NCI-H146 treated with DMSO at 0.1 percent for 48 hours (cell line): ENCODE data around the gene ARL13A.
"Not testable (repeated sequence)": the region's sequence is repeated elsewhere in the genome, so short reads cannot be mapped to it uniquely, and the experiment has no call there.

ENCODE experiments used
- DNase-seq: peaks from one replicate; lab custom pipeline; 2025; ENCODE audit not compliant: unreplicated experiment; lab: John Stamatoyannopoulos, UW

The ARL13A gene

GRCh38 chrX:100969408-100969807 lies at the start of gene ARL13A:
ARL13A (plus strand) TSS chrX:100969708; CDS start chrX:100973690, 3,982 bp downstream.
- DNase-seq = no peak

GRCh38 chrX:100924375-100924774 lies 45.1 kb upstream of the ARL13A start:
- no peak for DNase-seq

GRCh38 chrX:100926453-100926852 lies 43.1 kb upstream of the ARL13A start:
- DNase-seq = no peak

- DNase-seq = peak; percentile 39
Measured at GRCh38 chrX:100928660-100929613, 40.6 kb upstream of the ARL13A start, which contains the start of gene XKRX. XKRX (minus strand) TSS chrX:100928917; CDS start chrX:100928304, 613 bp downstream.

- no peak for DNase-seq
Measured at GRCh38 chrX:100931218-100931924, 38.1 kb upstream of the ARL13A start.

GRCh38 chrX:100931925-100932285 lies 37.6 kb upstream of the ARL13A start:
- DNase-seq = no peak

- no peak for DNase-seq
Measured at GRCh38 chrX:100935767-100936166, 33.7 kb upstream of the ARL13A start.

GRCh38 chrX:100939333-100939732 lies 30.2 kb upstream of the ARL13A start:
- no peak for DNase-seq

- no peak for DNase-seq
Measured at GRCh38 chrX:100944601-100945000, 24.9 kb upstream of the ARL13A start.

- DNase-seq = peak; percentile 53
Measured at GRCh38 chrX:100946299-100946927, 23.1 kb upstream of the ARL13A start.

- no peak for DNase-seq
Measured at GRCh38 chrX:100948557-100948956, 21.0 kb upstream of the ARL13A start.

GRCh38 chrX:100962811-100963210 lies 6.7 kb upstream of the ARL13A start:
- DNase-seq = no peak

GRCh38 chrX:100964362-100964761 lies 5.1 kb upstream of the ARL13A start:
- DNase-seq = no peak

GRCh38 chrX:100969936-100970335 lies 428 bp downstream of the ARL13A start:
- DNase-seq = no peak

GRCh38 chrX:100973411-100973810 lies 3.9 kb downstream of the ARL13A start:
- DNase-seq = no peak

GRCh38 chrX:100975212-100975611 lies 5.7 kb downstream of the ARL13A start:
- no peak for DNase-seq

- no peak for DNase-seq
Measured at GRCh38 chrX:100976211-100976610, 6.7 kb downstream of the ARL13A start.

- DNase-seq = no peak
Measured at GRCh38 chrX:100979881-100980607, 10.5 kb downstream of the ARL13A start.

GRCh38 chrX:100980608-100981497 lies 11.3 kb downstream of the ARL13A start:
- no peak for DNase-seq

- DNase-seq = not testable (repeated sequence)
Measured at GRCh38 chrX:100981498-100981845, 12.0 kb downstream of the ARL13A start.
